Adipocyte (in vitro differentiated cells): ENCODE results near the gene RERE.
A peak's percentile ranks its signal among the peaks of the same experiment; 100 is the strongest.
"Not testable (repeated sequence)": the region's sequence is repeated elsewhere in the genome, so short reads cannot be mapped to it uniquely, and the experiment has no call there.

Experiments
- DNase-seq: peaks from one replicate; pipeline ENCODE4 v3.0.0-alpha.2; 2015; ENCODE audit warnings: low read depth
- H3K27me3 ChIP-seq: replicated peaks from 2 replicates; pipeline ENCODE4 v1.7.0; 2013; ENCODE audit warnings: mild to moderate bottlenecking, low read length, moderate library complexity; ENCODE audit not compliant: control insufficient read depth, insufficient read depth
- H3K36me3 ChIP-seq: 2 replicates; pipeline ENCODE4 v1.7.0; 2013; ENCODE audit warnings: low read length, mild to moderate bottlenecking, moderate library complexity; ENCODE audit not compliant: control insufficient read depth, insufficient read depth, severe bottlenecking
- H3K4me1 ChIP-seq: 2 replicates; pipeline ENCODE4 v1.7.0; 2013; ENCODE audit warnings: mild to moderate bottlenecking, low read length, moderate library complexity; ENCODE audit not compliant: control insufficient read depth, insufficient read depth
- H3K4me3 ChIP-seq: 2 replicates; pipeline ENCODE4 v1.7.0; 2013; ENCODE audit warnings: mild to moderate bottlenecking, low read length, moderate library complexity
- H3K9ac ChIP-seq: 2 replicates; pipeline ENCODE4 v1.7.0; 2013; ENCODE audit warnings: mild to moderate bottlenecking, low read length, moderate library complexity
- H3K9me3 ChIP-seq: 2 replicates; pipeline ENCODE4 v1.7.0; 2013; ENCODE audit warnings: mild to moderate bottlenecking, low read length, moderate library complexity; ENCODE audit not compliant: control insufficient read depth

Gene RERE

GRCh38 chr1:8791819-8792218, 25.6 kb downstream of the RERE start:
- Histone ChIP-seq H3K9me3 (no peaks in the 10 kb centered on the region), H3K27me3 (no peaks in the 10 kb centered on the region), H3K9ac (no peak overlapping the region), H3K4me1 (no peaks in the 10 kb centered on the region), H3K36me3 (peaks cover 2% of the 10 kb centered on the region), H3K4me3 (no peak overlapping the region)
- no peak for DNase-seq

GRCh38 chr1:8790987-8791386, 26.5 kb downstream of the RERE start:
- DNase-seq = no peak
- H3K4me1 ChIP-seq = no peaks in the 10 kb centered on the region
- no peaks in the 10 kb centered on the region for H3K9me3 ChIP-seq
- H3K9ac ChIP-seq = no peak overlapping the region
- no peaks in the 10 kb centered on the region for H3K27me3 ChIP-seq
- H3K36me3 ChIP-seq = no peaks in the 10 kb centered on the region
- no peak overlapping the region for H3K4me3 ChIP-seq

- Histone ChIP-seq H3K9me3 (no peaks in the 10 kb centered on the region), H3K9ac (no peak overlapping the region), H3K27me3 (no peaks in the 10 kb centered on the region), H3K4me1 (no peaks in the 10 kb centered on the region), H3K4me3 (no peak overlapping the region), H3K36me3 (no peaks in the 10 kb centered on the region)
- no peak for DNase-seq
Measured at GRCh38 chr1:8790478-8790877, 27.0 kb downstream of the RERE start.

GRCh38 chr1:8789314-8790214, 27.9 kb downstream of the RERE start:
- DNase-seq = no peak
- Histone ChIP-seq H3K4me1 (no peaks in the 10 kb centered on the region), H3K4me3 (no peak overlapping the region), H3K9me3 (no peaks in the 10 kb centered on the region), H3K9ac (no peak overlapping the region), H3K27me3 (no peaks in the 10 kb centered on the region), H3K36me3 (no peaks in the 10 kb centered on the region)

- DNase-seq = no peak
- H3K36me3 ChIP-seq = no peaks in the 10 kb centered on the region
- no peaks in the 10 kb centered on the region for H3K27me3 ChIP-seq
- no peak overlapping the region for H3K9ac ChIP-seq
- no peak overlapping the region for H3K4me3 ChIP-seq
- H3K4me1 ChIP-seq = peaks cover 2% of the 10 kb centered on the region
- H3K9me3 ChIP-seq = no peaks in the 10 kb centered on the region
Measured at GRCh38 chr1:8787218-8787617, 30.2 kb downstream of the RERE start.

GRCh38 chr1:8786204-8786603, 31.2 kb downstream of the RERE start:
- not testable (repeated sequence) for DNase-seq, H3K9me3 ChIP-seq, H3K36me3 ChIP-seq, H3K27me3 ChIP-seq, H3K4me3 ChIP-seq, H3K9ac ChIP-seq
- H3K4me1 ChIP-seq = peaks cover 10% of the 10 kb centered on the region

GRCh38 chr1:8782955-8783354, 34.5 kb downstream of the RERE start:
- Histone ChIP-seq H3K9ac (no peak overlapping the region), H3K4me1 (peaks cover 10% of the 10 kb centered on the region), H3K4me3 (no peak overlapping the region), H3K9me3 (no peaks in the 10 kb centered on the region), H3K27me3 (no peaks in the 10 kb centered on the region), H3K36me3 (no peaks in the 10 kb centered on the region)
- no peak for DNase-seq

GRCh38 chr1:8782001-8782620, 35.3 kb downstream of the RERE start:
- Histone ChIP-seq H3K9me3 (no peaks in the 10 kb centered on the region), H3K4me3 (no peak overlapping the region), H3K4me1 (peaks cover 10% of the 10 kb centered on the region), H3K36me3 (no peaks in the 10 kb centered on the region), H3K27me3 (no peaks in the 10 kb centered on the region), H3K9ac (no peak overlapping the region)
- peak; percentile 12 for DNase-seq

GRCh38 chr1:8780405-8780804, 37.0 kb downstream of the RERE start:
- no peak overlapping the region for H3K4me3 ChIP-seq
- no peaks in the 10 kb centered on the region for H3K36me3 ChIP-seq
- peaks cover 10% of the 10 kb centered on the region for H3K4me1 ChIP-seq
- DNase-seq = no peak
- no peaks in the 10 kb centered on the region for H3K9me3 ChIP-seq
- H3K27me3 ChIP-seq = no peaks in the 10 kb centered on the region
- no peak overlapping the region for H3K9ac ChIP-seq

- Histone ChIP-seq H3K4me1 (peaks cover 10% of the 10 kb centered on the region), H3K4me3 (no peak overlapping the region), H3K36me3 (no peaks in the 10 kb centered on the region)
Measured at GRCh38 chr1:8777867-8778266, 39.6 kb downstream of the RERE start.

GRCh38 chr1:8776104-8776503, 41.3 kb downstream of the RERE start:
- Histone ChIP-seq H3K27me3 (no peaks in the 10 kb centered on the region), H3K36me3 (no peaks in the 10 kb centered on the region), H3K4me3 (no peak overlapping the region), H3K4me1 (no peaks in the 10 kb centered on the region), H3K9me3 (no peaks in the 10 kb centered on the region), H3K9ac (no peak overlapping the region)
- no peak for DNase-seq

More at GRCh38 chr1:8777867-8778266, 39.6 kb downstream of the RERE start:
- DNase-seq = no peak
- Histone ChIP-seq H3K9ac (no peak overlapping the region), H3K9me3 (no peaks in the 10 kb centered on the region), H3K27me3 (no peaks in the 10 kb centered on the region)
